H1 (cell line): ENCODE data around the gene TMPRSS9. TPM values are rescaled to one million over a fixed set of nuclear protein-coding genes. Genes with fewer than 3 reads are reported as not detected.
A peak's percentile ranks its signal among the peaks of the same experiment; 100 is the strongest.

ENCODE experiments used
- CTCF ChIA-PET: fragments of 300-600 bp; sonication (Branson Sonifier 250); formaldehyde crosslinking; loops from one replicate; lab custom pipeline; 2021; ENCODE audit not compliant: partially characterized antibody; lab: Charles Lee
- POLR2A ChIA-PET: fragments of 300-600 bp; sonication (Branson Sonifier 250); formaldehyde crosslinking; loops from one replicate; lab custom pipeline; 2021; ENCODE audit warnings: inconsistent platforms; ENCODE audit not compliant: partially characterized antibody; lab: Charles Lee
- DNase-seq, 2 experiments: peaks; one replicate each; pipeline versions ENCODE4 v3.0.0 to v3.0.0-alpha.2; 2010 to 2022; ENCODE audit warnings: low spot score in 2 of 2, low read depth in 1 of 2, mixed read lengths in 1 of 2
- FAIRE-seq: peaks from 2 replicates; lab custom pipeline; 2011; peaks lifted over from hg19 to GRCh38; lab: Jason Lieb, UNC
- H2AFZ ChIP-seq: 2 replicates; pipeline ENCODE4 v1.8.1; 2012; ENCODE audit warnings: low read length, inconsistent platforms
- H2AK5ac ChIP-seq: 2 replicates; pipeline ENCODE4 v1.6.1; 2013; ENCODE audit warnings: low read depth, low read length
- H2BK120ac ChIP-seq: replicated peaks from 2 replicates; pipeline ENCODE3; 2013; ENCODE audit warnings: low read depth, low read length, inconsistent platforms
- H2BK12ac ChIP-seq: 2 replicates; pipeline ENCODE4 v1.6.1; 2013; ENCODE audit warnings: low read depth, low read length
- H2BK15ac ChIP-seq: 2 replicates; pipeline ENCODE4 v1.6.1; 2013; ENCODE audit warnings: low read length
- H2BK20ac ChIP-seq: 2 replicates; pipeline ENCODE4 v1.6.1; 2013; ENCODE audit warnings: low read length
- H2BK5ac ChIP-seq: 2 replicates; pipeline ENCODE4 v1.6.1; 2013; ENCODE audit warnings: low read depth, low read length
- H3K14ac ChIP-seq: 2 replicates; pipeline ENCODE4 v1.6.1; 2013; ENCODE audit warnings: inconsistent platforms; ENCODE audit not compliant: insufficient read length
- H3K18ac ChIP-seq: 2 replicates; pipeline ENCODE4 v1.6.1; 2013; ENCODE audit warnings: low read length; ENCODE audit errors: extremely low read depth
- H3K23ac ChIP-seq: 2 replicates; pipeline ENCODE4 v1.6.1; 2013; ENCODE audit warnings: inconsistent platforms; ENCODE audit not compliant: insufficient read length
- H3K23me2 ChIP-seq: 2 replicates; pipeline ENCODE4 v1.6.1; 2013; ENCODE audit warnings: low read depth, low read length
- H3K27ac ChIP-seq: 2 replicates; pipeline ENCODE4 v1.6.1; 2011; ENCODE audit warnings: low read depth, low read length, inconsistent platforms
- H3K27me3 ChIP-seq, 4 experiments: replicated peaks in 1 of 4; 1 replicate in 1 of 4; 2 replicates in 3 of 4; pipeline versions ENCODE4 v1.6.1 to v1.8.1; 2011 to 2013; ENCODE audit warnings: low read length in 3 of 4, mild to moderate bottlenecking in 3 of 4, inconsistent platforms in 2 of 4, mixed read lengths in 2 of 4, moderate library complexity in 1 of 4; ENCODE audit not compliant: control insufficient read depth in 3 of 4, insufficient read depth in 3 of 4; ENCODE audit errors: extremely low read depth in 1 of 4
- H3K36me3 ChIP-seq, 4 experiments: 2 replicates each; pipeline versions ENCODE4 v1.6.1 to v1.8.1; 2011 to 2013; ENCODE audit warnings: mild to moderate bottlenecking in 4 of 4, low read length in 3 of 4, moderate library complexity in 2 of 4, control low read depth in 1 of 4, inconsistent platforms in 1 of 4; ENCODE audit not compliant: insufficient read depth in 4 of 4, control insufficient read depth in 2 of 4
- H3K4ac ChIP-seq: replicated peaks from 2 replicates; pipeline ENCODE3; 2013; ENCODE audit warnings: low read length, low read depth, mixed read lengths, inconsistent platforms; ENCODE audit not compliant: insufficient read length
- H3K4me1 ChIP-seq, 4 experiments: replicated peaks in 1 of 4; 1 replicate in 1 of 4; 2 replicates in 3 of 4; pipeline versions ENCODE4 v1.6.1 to v1.8.1; 2011 to 2013; ENCODE audit warnings: low read length in 3 of 4, inconsistent platforms in 2 of 4, mixed read lengths in 1 of 4; ENCODE audit not compliant: insufficient read depth in 4 of 4, control insufficient read depth in 3 of 4
- H3K4me2 ChIP-seq, 2 experiments: 2 replicates each; pipeline versions ENCODE4 v1.6.1 to v1.8.1; 2011 to 2013; ENCODE audit warnings: low read depth in 2 of 2, low read length in 2 of 2, control low read depth in 1 of 2, inconsistent platforms in 1 of 2, mild to moderate bottlenecking in 1 of 2; ENCODE audit not compliant: insufficient read depth in 1 of 2
- H3K4me3 ChIP-seq, 4 experiments: fragments of 200-600, 300-600 bp in 1 of 4; sonication (generic), shearing (Covaris generic), sonication (Bioruptor Twin) in 1 of 4; 2 replicates each; pipeline versions ENCODE4 v1.5.1 to v1.8.1; 2011 to 2016; ENCODE audit warnings: low read length in 4 of 4, low read depth in 3 of 4, control low read depth in 2 of 4, inconsistent platforms in 2 of 4, mild to moderate bottlenecking in 2 of 4, mixed read lengths in 1 of 4, moderate library complexity in 1 of 4; ENCODE audit not compliant: insufficient read depth in 2 of 4; ENCODE audit errors: extremely low read depth in 1 of 4
- H3K56ac ChIP-seq: replicated peaks from 2 replicates; pipeline ENCODE3; 2013; ENCODE audit warnings: low read depth, mild to moderate bottlenecking, mixed read lengths, low read length, inconsistent platforms; ENCODE audit not compliant: insufficient read length
- H3K79me1 ChIP-seq: 2 replicates; pipeline ENCODE4 v1.6.1; 2013; ENCODE audit warnings: low read depth, low read length, control low read depth
- H3K79me2 ChIP-seq, 2 experiments: 2 replicates each; pipeline versions ENCODE4 v1.6.1 to v1.8.1; 2012 to 2013; ENCODE audit warnings: low read length in 2 of 2, mild to moderate bottlenecking in 2 of 2, inconsistent platforms in 1 of 2; ENCODE audit not compliant: insufficient read depth in 2 of 2, control insufficient read depth in 1 of 2
- H3K9ac ChIP-seq, 4 experiments: replicated peaks in 1 of 4; 1 replicate in 1 of 4; 2 replicates in 3 of 4; pipeline versions ENCODE4 v1.6.1 to v1.8.1; 2011 to 2013; ENCODE audit warnings: low read depth in 3 of 4, low read length in 3 of 4, control low read depth in 2 of 4, mild to moderate bottlenecking in 2 of 4, moderate library complexity in 2 of 4, inconsistent platforms in 1 of 4; ENCODE audit errors: extremely low read depth in 1 of 4
- H3K9me3 ChIP-seq, 2 experiments: 2 replicates each; pipeline versions ENCODE4 v1.6.1 to v1.8.1; 2012 to 2013; ENCODE audit warnings: mild to moderate bottlenecking in 2 of 2, moderate library complexity in 2 of 2, control low read depth in 1 of 2, inconsistent platforms in 1 of 2, low read depth in 1 of 2, low read length in 1 of 2, mixed read lengths in 1 of 2; ENCODE audit not compliant: insufficient read depth in 2 of 2
- H4K20me1 ChIP-seq, 2 experiments: replicated peaks in 1 of 2; 2 replicates each; pipeline versions ENCODE3 to v1.8.1; 2011 to 2013; ENCODE audit warnings: inconsistent platforms in 2 of 2, low read length in 2 of 2, mild to moderate bottlenecking in 1 of 2; ENCODE audit not compliant: insufficient read depth in 2 of 2, control insufficient read depth in 1 of 2
- H4K5ac ChIP-seq: 2 replicates; pipeline ENCODE4 v1.6.1; 2013; ENCODE audit warnings: low read length, low read depth, mixed read lengths, inconsistent platforms; ENCODE audit not compliant: insufficient read length
- H4K8ac ChIP-seq: 2 replicates; pipeline ENCODE4 v1.8.0; 2013; ENCODE audit warnings: mild to moderate bottlenecking, moderate library complexity, low read length, inconsistent platforms; ENCODE audit not compliant: insufficient read depth; ENCODE audit errors: extremely low read depth
- H4K91ac ChIP-seq: replicated peaks from 2 replicates; pipeline ENCODE3; 2013; ENCODE audit warnings: low read length, mixed read lengths, inconsistent platforms; ENCODE audit not compliant: insufficient read length
- EGR1 ChIP-seq: IDR thresholded peaks from 2 replicates; pipeline ENCODE4 v1.6.1; 2011; ENCODE audit warnings: low read depth, low read length, borderline replicate concordance
- EZH2 ChIP-seq: fragments of 200-600 bp; sonication (generic); IDR thresholded peaks from 2 replicates; pipeline ENCODE4 v1.7.1; 2012; ENCODE audit warnings: low read depth, mild to moderate bottlenecking, moderate library complexity, low read length, inconsistent platforms; ENCODE audit not compliant: severe bottlenecking
- HDAC2 ChIP-seq, 2 experiments: fragments of 300-600 bp in 1 of 2; sonication (generic) in 1 of 2; IDR thresholded peaks; 2 replicates each; pipeline ENCODE4 v1.6.1; 2011 to 2012; ENCODE audit warnings: low read depth in 2 of 2, low read length in 2 of 2, mild to moderate bottlenecking in 2 of 2, moderate library complexity in 2 of 2, borderline replicate concordance in 1 of 2, inconsistent platforms in 1 of 2
- KDM1A ChIP-seq: fragments of 200-600, 300-600 bp; sonication (generic); IDR thresholded peaks from 2 replicates; pipeline ENCODE4 v1.7.1; 2016; ENCODE audit warnings: mild to moderate bottlenecking, low read length, borderline replicate concordance
- NRF1 ChIP-seq: IDR thresholded peaks from 2 replicates; pipeline ENCODE4 v1.6.1; 2011; ENCODE audit warnings: mild to moderate bottlenecking, low read depth, low read length, improper control_type of control experiment
- SIN3A ChIP-seq, 2 experiments: IDR thresholded peaks in 1 of 2; conservative IDR thresholded peaks in 1 of 2; 2 replicates each; pipeline ENCODE4 v1.6.1; 2011 to 2012; ENCODE audit warnings: low read length in 2 of 2, improper control_type of control experiment in 1 of 2, low read depth in 1 of 2, mild to moderate bottlenecking in 1 of 2
- WGBS, 2 experiments: shearing (Covaris generic) in 1 of 2; methylation state at CpG; one replicate each; pipeline versions ENCODE4 v1.1.6 to v1.1.7; 2013 to 2015; ENCODE audit warnings: low lambda C conversion rate in 2 of 2, mixed read lengths in 2 of 2, inconsistent platforms in 1 of 2, low coverage in 1 of 2, missing lambda C conversion rate in 1 of 2; ENCODE audit not compliant: insufficient replicate concordance in 2 of 2, insufficient coverage in 1 of 2, insufficient read length in 1 of 2; ENCODE audit errors: extremely low coverage in 1 of 2, missing lambda C conversion rate in 1 of 2; 5-methylcytosine and 5-hydroxymethylcytosine counted together
- polyA plus RNA-seq, 7 experiments: library from polyadenylated mRNA; depleted of rRNA in 3 of 7; stranded (reverse) in 5 of 7; unstranded in 2 of 7; fragments of >200 nt in 5 of 7; fragments of 200-250 nt in 2 of 7; gene quantifications; 1 replicate in 5 of 7; 2 replicates in 1 of 7; 4 replicates in 1 of 7; pipeline versions ENCODE4 v1.2.1 to v1.2.3, GENCODE V29; 2011 to 2013; ENCODE audit warnings: missing spikeins in 2 of 7, mixed read lengths in 2 of 7
- total RNA-seq: library from RNA; stranded (reverse); fragmentation: NEBNext Ultra II Directional; extraction: Animal tissue kit (Norgen Biotek cat#: 25700); gene quantifications from 2 replicates; pipeline ENCODE4 v1.2.1, GENCODE V29; 2021
- TF ChIP-seq, protein P1 (sequence below), 3 experiments: IDR thresholded peaks; 1 replicate in 2 of 3; 2 replicates in 1 of 3; pipeline versions ENCODE4 v1.5.1 to v1.6.1; 2011; ENCODE audit warnings: low read length in 3 of 3, mild to moderate bottlenecking in 3 of 3, inconsistent platforms in 2 of 3, low read depth in 1 of 3, moderate library complexity in 1 of 3; ENCODE audit not compliant: insufficient read depth in 1 of 3; ENCODE audit errors: control extremely low read depth in 1 of 3

The TMPRSS9 gene
- total and polyA plus RNA-seq, 2 of the 8 experiments (the other 6 are each of a cell fraction or from before 2014, with no cell fraction given): 0.15 to 0.19 TPM

DNA sequence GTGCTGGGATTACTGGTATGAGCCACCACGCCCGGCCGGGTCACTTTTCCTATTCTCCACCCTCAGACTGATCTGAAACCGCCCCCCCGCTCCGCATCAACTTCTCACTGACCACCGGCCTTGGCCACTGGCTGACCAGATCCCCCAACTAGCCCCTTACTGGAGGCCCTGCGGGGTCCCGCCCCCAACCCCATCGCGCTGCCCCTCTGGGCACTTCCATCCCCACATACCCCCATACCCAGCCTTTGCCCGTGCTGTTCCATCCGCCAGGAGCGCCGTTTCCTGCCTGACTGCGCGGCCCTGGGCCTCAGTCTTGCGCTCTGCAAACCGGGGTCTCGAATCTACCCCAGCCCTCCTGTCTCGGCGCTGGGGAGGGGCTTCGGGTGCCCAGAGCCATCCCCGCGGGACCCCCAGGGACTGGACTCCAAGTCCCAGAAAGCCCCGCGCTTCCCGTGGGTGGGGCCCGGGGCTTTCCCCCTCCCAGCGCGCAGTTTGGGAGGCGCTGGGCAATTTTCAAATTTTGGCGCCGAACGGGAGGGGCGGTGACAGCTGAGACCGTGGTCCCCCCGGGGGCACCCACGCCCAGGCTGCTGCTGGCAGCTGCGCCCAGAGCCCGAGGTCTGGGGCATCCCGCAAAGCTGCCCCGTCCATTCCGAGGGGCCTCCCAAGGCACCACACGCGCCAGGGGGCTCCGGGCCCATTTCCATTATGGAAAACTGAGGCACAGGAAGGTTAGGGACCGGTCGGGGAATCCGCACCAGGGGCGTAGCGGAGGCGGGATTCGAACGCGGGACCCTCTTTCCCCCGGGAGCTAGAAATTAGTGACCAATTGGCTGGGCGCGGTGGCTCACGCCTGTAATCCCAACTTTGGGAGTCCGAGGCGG, 101.9 kb downstream of the TMPRSS9 start:
- peak in 1 of 2 experiments; percentile 82 for DNase-seq
- Histone ChIP-seq H2BK120ac (no peak overlapping the region), H2BK5ac (no peak overlapping the region), H3K4me2 (peak overlapping the region; percentile 57 to 66), H3K14ac (no peak overlapping the region), H3K4ac (no peak overlapping the region), H3K9ac (no peak overlapping the region), H2BK12ac (no peak overlapping the region), H3K23me2 (peaks cover 2% of the 10 kb centered on the region; the same call in 1 of the 2 replicates), H2AK5ac (no peak overlapping the region), H2AFZ (no peak overlapping the region), H3K9me3 (no peaks in the 10 kb centered on the region), H3K56ac (peak overlapping the region; percentile 16), H3K27me3 (no peaks in the 10 kb centered on the region), H2BK15ac (no peak overlapping the region), H4K91ac (peak overlapping the region; percentile 54), H3K27ac (no peak overlapping the region), H3K4me1 (peaks cover 0 to 4% (median 0%) of the 10 kb centered on the region in 4 experiments; a peak in 2 of 7 replicates), H3K36me3 (no peaks in the 10 kb centered on the region), H4K20me1 (no peaks in the 10 kb centered on the region), H3K23ac (no peak overlapping the region), H4K5ac (peak overlapping the region; percentile 71), H3K18ac (peak overlapping the region; percentile 62), H3K79me1 (no peaks in the 10 kb centered on the region), H3K4me3 (peak overlapping the region; percentile 37 to 65 (median 60)), H4K8ac (peak overlapping the region; percentile 45; the same call in 1 of the 2 replicates), H3K79me2 (no peaks in the 10 kb centered on the region), H2BK20ac (no peak overlapping the region)
- ChIA-PET CTCF (interaction anchor here (1.2 to 12.9 kb wide), 5 partner anchors 12 to 268 kb away, joined by 3 to 133 read pairs (median 8); partner anchors contain the start of gene GADD45B), POLR2A (interaction anchor here (0.8 to 6.7 kb wide), 10 partner anchors 10 to 161 kb away, joined by 3 to 98 read pairs (median 4); partner anchors contain the start of genes GADD45B and TIMM13)
- FAIRE-seq: no peak
- 8% methylated on average over 54 of the region's 62 CpGs; no CpG with 5 or more reads in 1 of the 2 experiments for WGBS, 2 experiments
- TF ChIP-seq HDAC2 (IDR thresholded peaks at IDR 0.05; ENCODE audit: borderline replicate concordance in 1 of 2, low read depth in 2 of 2, low read length in 2 of 2) (peak in 1 of 2 experiments; percentile 85; a peak in 1 of 4 replicates), EGR1 (no peak), KDM1A (peak; percentile 76), EZH2 (no peak), SIN3A (conservative IDR thresholded peaks at IDR 0.05 in 1 of 2, IDR thresholded peaks at IDR 0.05 in 1 of 2; ENCODE audit: low read depth in 1 of 2, low read length in 2 of 2) (0 out of 4 replicates have a peak, but pooled peaks of 1 of the 2 experiments have one; percentile 30), NRF1 (no peak)
- TF ChIP-seq, protein P1, sequence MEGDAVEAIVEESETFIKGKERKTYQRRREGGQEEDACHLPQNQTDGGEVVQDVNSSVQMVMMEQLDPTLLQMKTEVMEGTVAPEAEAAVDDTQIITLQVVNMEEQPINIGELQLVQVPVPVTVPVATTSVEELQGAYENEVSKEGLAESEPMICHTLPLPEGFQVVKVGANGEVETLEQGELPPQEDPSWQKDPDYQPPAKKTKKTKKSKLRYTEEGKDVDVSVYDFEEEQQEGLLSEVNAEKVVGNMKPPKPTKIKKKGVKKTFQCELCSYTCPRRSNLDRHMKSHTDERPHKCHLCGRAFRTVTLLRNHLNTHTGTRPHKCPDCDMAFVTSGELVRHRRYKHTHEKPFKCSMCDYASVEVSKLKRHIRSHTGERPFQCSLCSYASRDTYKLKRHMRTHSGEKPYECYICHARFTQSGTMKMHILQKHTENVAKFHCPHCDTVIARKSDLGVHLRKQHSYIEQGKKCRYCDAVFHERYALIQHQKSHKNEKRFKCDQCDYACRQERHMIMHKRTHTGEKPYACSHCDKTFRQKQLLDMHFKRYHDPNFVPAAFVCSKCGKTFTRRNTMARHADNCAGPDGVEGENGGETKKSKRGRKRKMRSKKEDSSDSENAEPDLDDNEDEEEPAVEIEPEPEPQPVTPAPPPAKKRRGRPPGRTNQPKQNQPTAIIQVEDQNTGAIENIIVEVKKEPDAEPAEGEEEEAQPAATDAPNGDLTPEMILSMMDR (IDR thresholded peaks at IDR 0.05; ENCODE audit: control extremely low read depth in 1 of 3, insufficient read depth in 1 of 3, low read depth in 1 of 3, low read length in 3 of 3): peak in 1 of 3 experiments; percentile 10; a peak in 1 of 4 replicates
